Retinal pigment epithelial cell (primary cell): ENCODE measurements around the gene BDH1.

Experiments used
- DNase-seq: peaks from one replicate; pipeline ENCODE4 v3.0.0-alpha.2; 2010; ENCODE audit warnings: low read depth
- H3K4me3 ChIP-seq: 2 replicates; pipeline ENCODE4 v1.5.1; 2011; ENCODE audit warnings: mild to moderate bottlenecking, low read length, control low read depth, moderate library complexity
- CTCF ChIP-seq: conservative IDR thresholded peaks from 2 replicates; pipeline ENCODE4 v1.5.1; 2011; ENCODE audit warnings: low read depth, low read length, control low read depth, inconsistent platforms

The BDH1 gene

GRCh38 chr3:197510642-197511018, 45.1 kb downstream of the BDH1 start:
- TF ChIP-seq CTCF, result no peak
- DNase-seq, result no peak
- H3K4me3 ChIP-seq, result no peak overlapping the region

GRCh38 chr3:197508924-197509775, 46.6 kb downstream of the BDH1 start:
- H3K4me3 ChIP-seq, result no peak overlapping the region
- DNase-seq, result no peak
- TF ChIP-seq CTCF, result no peak

GRCh38 chr3:197508461-197508860, 47.3 kb downstream of the BDH1 start:
- no peak for DNase-seq
- no peak overlapping the region for H3K4me3 ChIP-seq
- TF ChIP-seq CTCF, result no peak

- no peak for TF ChIP-seq CTCF
These were observed 47.7 kb downstream of the BDH1 start for GRCh38 chr3:197508051-197508451.

GRCh38 chr3:197507541-197507940, 48.2 kb downstream of the BDH1 start:
- no peak overlapping the region for H3K4me3 ChIP-seq
- DNase-seq, result no peak
- TF ChIP-seq CTCF, result no peak

More at GRCh38 chr3:197508051-197508451, 47.7 kb downstream of the BDH1 start:
- no peak for DNase-seq
- H3K4me3 ChIP-seq, result no peak overlapping the region

GRCh38 chr3:197507081-197507480, 48.7 kb downstream of the BDH1 start:
- TF ChIP-seq CTCF, result no peak
- no peak overlapping the region for H3K4me3 ChIP-seq
- no peak for DNase-seq

- no peak for TF ChIP-seq CTCF
- no peak for DNase-seq
These were observed 49.8 kb downstream of the BDH1 start for GRCh38 chr3:197505796-197506548.

More at GRCh38 chr3:197505796-197506548, 49.8 kb downstream of the BDH1 start:
- H3K4me3 ChIP-seq, result no peak overlapping the region
